ENCODE results near the gene CYP21A2. TPM values are rescaled to one million over a fixed set of nuclear protein-coding genes. Genes with fewer than 3 reads are reported as not detected.
"Not testable (repeated sequence)": the region's sequence is repeated elsewhere in the genome, so short reads cannot be mapped to it uniquely, and the experiment has no call there.

CYP21A2 gene
- total and polyA plus RNA-seq, 3 experiments from 2014 or later = 0.37 to 0.40 TPM; not detected in 1

DNA sequence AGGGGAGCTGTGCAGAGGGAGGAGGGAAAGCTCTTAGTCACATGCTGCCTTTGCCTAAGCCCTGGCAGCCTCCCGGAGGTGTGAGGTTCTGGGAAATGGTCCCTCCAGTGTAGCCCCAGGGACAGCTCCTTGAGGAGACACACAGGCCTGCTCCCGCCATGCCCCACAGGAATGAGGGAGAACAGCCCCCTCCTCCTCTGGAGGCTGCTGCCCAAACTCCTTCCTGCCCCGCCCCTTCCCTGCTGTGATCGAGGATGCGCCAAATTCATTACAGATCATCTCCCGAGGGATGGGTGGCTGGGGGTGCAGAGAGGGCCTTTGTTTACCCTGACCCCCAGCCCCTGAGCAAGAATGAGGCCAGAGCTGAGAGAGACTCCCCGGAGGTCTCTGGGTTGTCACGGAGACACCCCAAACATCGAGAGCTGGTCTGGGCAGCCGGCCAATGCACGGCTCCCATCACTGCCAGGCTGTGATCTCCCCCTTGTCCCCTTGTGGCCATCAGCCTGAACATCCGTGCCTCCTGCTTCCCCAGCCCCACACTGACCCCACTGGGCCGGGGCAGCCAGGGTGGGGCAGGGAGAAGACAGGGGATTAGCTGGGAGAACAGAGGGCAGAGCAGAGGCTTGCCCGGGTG, 8.4 kb downstream of the CYP21A2 start:
- no peak for DNase-seq
- H3K36me3 ChIP-seq (ENCODE audit: insufficient read depth, low read length) = no peaks in the 10 kb centered on the region
- no peak overlapping the region for H3K4me3 ChIP-seq (ENCODE audit: low read length)
- peaks cover under 1 to 4% of the 10 kb centered on the region in 2 donors for H3K27me3 Mint-ChIP-seq
- ChIA-PET POLR2A (no interaction called here), CTCF (interaction anchor here (1.5 kb wide), 1 partner anchor 27 kb away, joined by 4 read pairs; no protein-coding TSS in a partner anchor)
- H3K27ac Mint-ChIP-seq = no peak overlapping the region
- no peaks in the 10 kb centered on the region for H3K9me3 ChIP-seq (ENCODE audit: low read length)
- peaks cover 2 to 6% (median 4%) of the 10 kb centered on the region in 3 donors for H3K4me1 Mint-ChIP-seq
- no peaks in the 10 kb centered on the region for H3K36me3 Mint-ChIP-seq
- no peak overlapping the region for H3K4me3 Mint-ChIP-seq
- H3K27ac ChIP-seq (ENCODE audit: low read depth, low read length) = peak overlapping the region; percentile 79
- no peaks in the 10 kb centered on the region for H3K9me3 Mint-ChIP-seq
- H3K4me1 ChIP-seq (ENCODE audit: insufficient read depth, low read length) = no peaks in the 10 kb centered on the region
- H3K27me3 ChIP-seq (ENCODE audit: insufficient read depth, low read length, poor library complexity, severe bottlenecking) = no peaks in the 10 kb centered on the region

DNA sequence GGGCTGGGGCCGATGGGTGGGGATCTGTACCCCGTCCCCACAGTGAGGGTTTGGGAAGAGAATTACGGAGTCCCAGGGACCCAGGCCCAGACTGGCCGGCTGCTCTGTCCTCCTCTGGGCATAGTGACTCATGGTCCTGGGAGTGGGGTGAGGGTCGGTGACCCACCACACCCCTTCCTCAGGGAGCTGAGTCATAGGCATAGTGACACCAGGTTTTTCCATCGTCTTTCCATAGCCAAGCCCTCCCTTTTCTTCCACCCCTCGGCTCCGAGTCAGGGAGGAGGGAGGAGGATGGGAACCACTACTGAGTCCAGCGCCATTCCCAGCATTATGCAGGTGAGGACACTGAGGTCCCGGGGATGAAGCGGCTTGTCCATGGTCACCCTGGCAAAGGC, 8.9 kb downstream of the CYP21A2 start:
- no peak for DNase-seq

DNA sequence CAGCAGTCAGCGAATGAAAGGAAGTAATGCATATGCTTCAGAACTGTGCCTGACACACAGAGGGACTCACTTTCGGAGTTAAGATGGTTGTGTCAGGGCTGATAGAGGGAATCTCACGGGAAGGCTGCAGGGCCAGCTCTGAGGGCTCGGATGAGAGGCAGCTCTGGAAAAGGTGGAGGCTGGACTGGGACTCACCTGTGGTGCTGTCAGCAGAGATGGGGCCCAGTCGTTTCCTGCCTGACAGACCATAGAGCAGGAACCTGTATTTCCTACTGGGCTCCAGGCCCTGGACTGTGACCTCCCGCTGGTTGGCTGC, 9.3 kb downstream of the CYP21A2 start:
- Histone ChIP-seq H3K36me3 (ENCODE audit: insufficient read depth, low read length) (no peaks in the 10 kb centered on the region), H3K27ac (ENCODE audit: low read depth, low read length) (peak overlapping the region; percentile 79), H3K9me3 (ENCODE audit: low read length) (no peaks in the 10 kb centered on the region), H3K27me3 (ENCODE audit: insufficient read depth, low read length, poor library complexity, severe bottlenecking) (no peaks in the 10 kb centered on the region), H3K4me1 (ENCODE audit: insufficient read depth, low read length) (no peaks in the 10 kb centered on the region), H3K4me3 (ENCODE audit: low read length) (no peak overlapping the region)
- ChIA-PET POLR2A (no interaction called here), CTCF (interaction anchor here (0.6 to 1.5 kb wide), 5 partner anchors 26 to 366 kb away, joined by 3 to 4 read pairs (median 3); partner anchors contain the start of genes LY6G5C, NELFE and SKIC2)
- DNase-seq = no peak
- Mint-ChIP-seq H3K4me3 (no peak overlapping the region), H3K9me3 (no peaks in the 10 kb centered on the region), H3K36me3 (no peaks in the 10 kb centered on the region), H3K4me1 (peaks cover 2 to 6% (median 4%) of the 10 kb centered on the region in 3 donors), H3K27ac (peak overlapping the region in 1 of 8 donors; percentile 24), H3K27me3 (peaks cover 4% of the 10 kb centered on the region in 2 donors)

More for the DNA sequence above, 8.9 kb downstream of the CYP21A2 start:
- no peak overlapping the region for H3K4me3 Mint-ChIP-seq
- no peak overlapping the region for H3K4me3 ChIP-seq (ENCODE audit: low read length)
- peak overlapping the region in 1 of 8 donors; percentile 24 for H3K27ac Mint-ChIP-seq
- H3K27me3 ChIP-seq (ENCODE audit: insufficient read depth, low read length, poor library complexity, severe bottlenecking) = no peaks in the 10 kb centered on the region
- H3K9me3 Mint-ChIP-seq = no peaks in the 10 kb centered on the region
- no peaks in the 10 kb centered on the region for H3K36me3 Mint-ChIP-seq
- H3K4me1 ChIP-seq (ENCODE audit: insufficient read depth, low read length) = no peaks in the 10 kb centered on the region
- no peaks in the 10 kb centered on the region for H3K36me3 ChIP-seq (ENCODE audit: insufficient read depth, low read length)
- H3K4me1 Mint-ChIP-seq = peaks cover 2 to 6% (median 4%) of the 10 kb centered on the region in 3 donors
- CTCF ChIA-PET = interaction anchor here (0.6 to 1.5 kb wide), 3 partner anchors 26 to 366 kb away, joined by 3 to 4 read pairs (median 4); partner anchors contain the start of genes LY6G5C, NELFE and SKIC2
- H3K27ac ChIP-seq (ENCODE audit: low read depth, low read length) = peak overlapping the region; percentile 79
- H3K27me3 Mint-ChIP-seq = peaks cover 4% of the 10 kb centered on the region in 2 donors
- H3K9me3 ChIP-seq (ENCODE audit: low read length) = no peaks in the 10 kb centered on the region
- POLR2A ChIA-PET = no interaction called here

DNA sequence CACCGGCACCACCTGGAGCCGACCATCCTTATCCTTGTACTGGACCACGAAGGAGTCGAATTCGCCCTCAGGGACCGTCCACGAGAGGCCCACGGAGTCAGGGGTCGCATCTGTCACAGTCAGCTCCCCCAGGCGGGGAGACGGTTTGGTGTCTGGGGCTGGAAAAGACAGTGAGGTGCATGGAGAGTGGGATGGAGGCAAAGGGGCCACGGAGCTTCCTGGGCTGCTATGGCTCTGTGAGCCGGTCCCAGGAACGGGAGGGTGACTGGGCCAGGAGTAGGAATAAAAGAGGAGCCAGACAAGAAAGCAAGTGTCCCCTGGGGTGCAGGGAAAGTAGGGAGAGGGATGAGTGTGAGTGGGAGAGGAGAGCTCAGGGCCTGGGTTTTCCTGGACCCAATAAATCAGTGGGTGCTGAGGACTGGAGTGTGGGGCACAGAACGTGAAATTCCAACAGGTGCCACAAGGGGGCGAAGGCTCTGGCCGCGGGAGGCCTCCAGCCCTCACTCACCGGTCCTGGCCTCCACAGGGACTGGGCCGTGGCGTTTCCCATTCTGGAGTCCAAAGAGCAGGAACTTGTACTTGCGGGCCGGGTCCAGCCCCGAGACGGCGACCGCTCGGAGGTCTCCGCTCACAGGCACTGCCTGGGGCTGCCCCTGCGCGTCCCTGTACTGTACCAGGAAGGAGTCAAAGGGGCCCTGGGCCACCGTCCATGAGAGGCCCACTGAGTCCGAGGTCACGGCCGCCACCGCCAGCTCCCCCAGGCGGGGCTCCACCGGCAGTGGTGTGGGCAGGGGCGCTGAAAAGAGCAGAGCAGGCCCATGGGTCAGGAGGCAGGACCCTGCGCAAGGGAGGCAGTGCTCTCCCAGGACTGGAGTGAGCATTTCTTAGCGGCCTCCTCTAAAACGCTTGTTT, 9.9 kb downstream of the CYP21A2 start:
- POLR2A ChIA-PET = no interaction called here
- CTCF ChIA-PET = interaction anchor here (0.7 to 1.1 kb wide), 3 partner anchors 29 to 95 kb away, joined by 3 read pairs; partner anchors contain the start of genes NELFE and SKIC2
- Mint-ChIP-seq H3K4me1 (peaks cover 2 to 6% (median 4%) of the 10 kb centered on the region in 3 donors), H3K4me3 (peak overlapping the region in 1 of 7 donors; percentile 14), H3K36me3 (no peaks in the 10 kb centered on the region), H3K27me3 (peaks cover 4% of the 10 kb centered on the region in 2 donors), H3K9me3 (no peaks in the 10 kb centered on the region), H3K27ac (peak overlapping the region in 2 of 8 donors; percentile 35 to 72)
- H3K27ac ChIP-seq (ENCODE audit: low read depth, low read length) = no peak overlapping the region
- no peaks in the 10 kb centered on the region for H3K4me1 ChIP-seq (ENCODE audit: insufficient read depth, low read length)
- DNase-seq = peak; percentile 47 to 76 (median 52)
- no peaks in the 10 kb centered on the region for H3K36me3 ChIP-seq (ENCODE audit: insufficient read depth, low read length)
- no peak overlapping the region for H3K4me3 ChIP-seq (ENCODE audit: low read length)
- H3K9me3 ChIP-seq (ENCODE audit: low read length) = no peaks in the 10 kb centered on the region
- no peaks in the 10 kb centered on the region for H3K27me3 ChIP-seq (ENCODE audit: insufficient read depth, low read length, poor library complexity, severe bottlenecking)

DNA sequence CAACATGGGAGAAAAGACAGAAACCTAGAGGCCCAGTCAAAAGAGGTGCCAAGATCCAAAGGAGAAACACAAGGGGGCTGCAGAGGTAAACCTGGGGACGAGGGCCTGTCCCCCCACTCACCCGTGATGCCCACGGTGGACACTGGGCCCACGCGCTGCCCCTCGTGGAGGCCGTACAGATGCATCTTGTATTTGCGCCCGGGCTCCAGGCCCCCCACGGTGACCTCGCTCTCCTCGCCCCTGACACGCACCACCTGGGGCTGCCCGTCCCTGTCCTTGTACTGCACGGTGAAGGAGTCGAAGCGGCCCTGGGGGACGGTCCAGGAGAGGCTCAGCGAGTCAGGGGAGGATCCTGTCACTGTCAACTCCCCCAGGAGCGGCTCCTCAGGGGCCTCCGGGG, 10.9 kb downstream of the CYP21A2 start:
- peak overlapping the region in 2 of 8 donors; percentile 23 to 29 for H3K27ac Mint-ChIP-seq
- H3K4me1 Mint-ChIP-seq; H3K27ac ChIP-seq (ENCODE audit: low read depth, low read length); H3K27me3 Mint-ChIP-seq; H3K9me3 ChIP-seq (ENCODE audit: low read length); H3K4me1 ChIP-seq (ENCODE audit: insufficient read depth, low read length); H3K4me3 Mint-ChIP-seq; H3K9me3 Mint-ChIP-seq; H3K27me3 ChIP-seq (ENCODE audit: insufficient read depth, low read length, poor library complexity, severe bottlenecking); H3K4me3 ChIP-seq (ENCODE audit: low read length); H3K36me3 Mint-ChIP-seq; DNase-seq; H3K36me3 ChIP-seq (ENCODE audit: insufficient read depth, low read length); POLR2A ChIA-PET; CTCF ChIA-PET: not testable (repeated sequence)

DNA sequence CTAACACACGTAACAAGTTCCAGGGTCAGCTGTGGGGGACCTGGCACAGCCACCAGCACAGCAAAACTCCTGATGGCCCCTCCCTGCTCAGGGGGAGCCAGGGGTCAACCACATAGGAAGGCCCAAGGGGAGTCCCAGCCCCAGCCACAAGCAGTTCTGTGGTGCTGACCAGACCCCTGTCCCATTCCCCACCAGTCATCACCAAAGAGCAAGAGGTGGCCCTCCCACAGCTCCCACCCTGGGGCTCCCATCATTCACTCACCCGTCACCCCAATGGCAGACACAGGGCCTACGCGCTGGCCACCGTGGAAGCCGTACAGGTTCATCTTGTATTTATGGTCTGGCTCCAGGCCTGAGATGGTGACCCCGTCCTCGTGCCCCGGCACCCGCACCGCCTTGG, 11.5 kb downstream of the CYP21A2 start:
- H3K4me1 Mint-ChIP-seq; H3K9me3 ChIP-seq (ENCODE audit: low read length); CTCF ChIA-PET; POLR2A ChIA-PET; DNase-seq; H3K4me3 ChIP-seq (ENCODE audit: low read length); H3K4me1 ChIP-seq (ENCODE audit: insufficient read depth, low read length); H3K36me3 Mint-ChIP-seq; H3K27me3 ChIP-seq (ENCODE audit: insufficient read depth, low read length, poor library complexity, severe bottlenecking); H3K36me3 ChIP-seq (ENCODE audit: insufficient read depth, low read length); H3K9me3 Mint-ChIP-seq; H3K27ac ChIP-seq (ENCODE audit: low read depth, low read length); H3K27me3 Mint-ChIP-seq; H3K4me3 Mint-ChIP-seq; H3K27ac Mint-ChIP-seq: not testable (repeated sequence)

DNA sequence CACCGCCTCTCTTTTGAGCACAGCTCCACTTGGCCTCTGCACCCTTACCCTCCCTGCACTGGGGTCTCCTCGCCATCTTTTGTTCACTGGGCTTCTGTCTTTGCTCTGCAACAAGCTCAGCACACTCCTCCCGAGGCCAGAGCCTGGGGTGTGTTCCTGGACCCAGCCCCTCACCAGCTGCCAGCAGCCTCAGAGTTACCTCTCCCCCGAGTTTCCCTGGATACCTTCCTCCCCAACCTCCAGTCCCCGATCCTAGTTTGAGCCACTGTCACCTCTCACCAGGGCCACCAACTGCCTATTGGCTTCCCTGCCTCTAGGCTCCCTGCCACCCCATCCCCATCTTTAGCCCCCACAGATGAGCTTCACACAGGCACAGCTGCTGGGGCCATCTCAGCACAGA, 12.3 kb downstream of the CYP21A2 start:
- Mint-ChIP-seq H3K36me3 (no peaks in the 10 kb centered on the region), H3K27ac (no peak overlapping the region), H3K4me1 (peaks cover 2 to 6% (median 4%) of the 10 kb centered on the region in 3 donors), H3K27me3 (peaks cover 4 to 11% of the 10 kb centered on the region in 2 donors), H3K9me3 (no peaks in the 10 kb centered on the region), H3K4me3 (no peak overlapping the region)
- Histone ChIP-seq H3K4me3 (ENCODE audit: low read length) (no peak overlapping the region), H3K36me3 (ENCODE audit: insufficient read depth, low read length) (no peaks in the 10 kb centered on the region), H3K9me3 (ENCODE audit: low read length) (no peaks in the 10 kb centered on the region), H3K27me3 (ENCODE audit: insufficient read depth, low read length, poor library complexity, severe bottlenecking) (no peaks in the 10 kb centered on the region), H3K4me1 (ENCODE audit: insufficient read depth, low read length) (no peaks in the 10 kb centered on the region), H3K27ac (ENCODE audit: low read depth, low read length) (no peak overlapping the region)
- ChIA-PET POLR2A (no interaction called here), CTCF (no interaction called here)
- DNase-seq = no peak

DNA sequence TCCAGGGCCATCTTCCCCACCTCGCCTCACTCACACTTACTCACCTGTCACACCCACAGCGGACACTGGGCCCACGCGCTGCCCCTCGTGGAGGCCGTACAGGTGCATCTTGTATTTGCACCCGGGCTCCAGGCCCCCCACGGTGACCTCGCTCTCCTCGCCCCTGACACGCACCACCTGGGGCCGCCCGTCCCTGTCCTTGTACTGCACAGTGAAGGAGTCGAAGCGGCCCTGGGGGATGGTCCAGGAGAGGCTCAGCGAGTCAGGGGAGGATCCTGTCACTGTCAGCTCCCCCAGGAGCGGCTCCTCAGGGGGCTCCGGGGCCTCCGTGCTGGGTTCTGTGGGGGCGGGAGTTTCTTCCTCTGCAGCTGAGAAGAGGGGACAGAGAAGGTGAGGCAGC, 14.4 kb downstream of the CYP21A2 start:
- POLR2A ChIA-PET; H3K27ac Mint-ChIP-seq; H3K27me3 ChIP-seq (ENCODE audit: insufficient read depth, low read length, poor library complexity, severe bottlenecking): not testable (repeated sequence)

More for the DNA sequence above, 14.4 kb downstream of the CYP21A2 start:
- H3K36me3 Mint-ChIP-seq; H3K4me3 ChIP-seq (ENCODE audit: low read length); H3K9me3 ChIP-seq (ENCODE audit: low read length); CTCF ChIA-PET; DNase-seq; H3K9me3 Mint-ChIP-seq; H3K4me3 Mint-ChIP-seq; H3K36me3 ChIP-seq (ENCODE audit: insufficient read depth, low read length); H3K4me1 ChIP-seq (ENCODE audit: insufficient read depth, low read length); H3K4me1 Mint-ChIP-seq; H3K27ac ChIP-seq (ENCODE audit: low read depth, low read length): not testable (repeated sequence)
- H3K27me3 Mint-ChIP-seq = peaks cover 5 to 14% of the 10 kb centered on the region in 2 donors

Data from CD8-positive, alpha-beta memory T cell (primary cell).